SU-DHL-6 (cell line): ENCODE measurements around the gene UBASH3A.

Experiments used
- H2AFZ ChIP-seq: fragments of 200-600 bp; sonication (generic); 2 replicates; pipeline ENCODE4 v1.6.1; 2014; ENCODE audit warnings: low read depth, mild to moderate bottlenecking, moderate library complexity, mixed read lengths, antibody characterized with exemption, low read length; ENCODE audit not compliant: severe bottlenecking
- H3F3A ChIP-seq: fragments of 200-600 bp; shearing (Covaris generic); 2 replicates; pipeline ENCODE4 v1.6.0; 2016; ENCODE audit warnings: antibody characterized with exemption, mild to moderate bottlenecking; ENCODE audit not compliant: insufficient read depth
- H3K27ac ChIP-seq: fragments of 200-600 bp; sonication (generic); 2 replicates; pipeline ENCODE4 v1.5.1; 2016; ENCODE audit warnings: low read depth, mild to moderate bottlenecking, low read length, moderate library complexity, mixed read lengths
- H3K27me3 ChIP-seq: fragments of 200-600 bp; sonication (generic), shearing (Covaris generic); 2 replicates; pipeline ENCODE4 v1.6.0; 2014; ENCODE audit warnings: mild to moderate bottlenecking, low read length
- H3K36me3 ChIP-seq: fragments of 200-600 bp; sonication (generic); 2 replicates; pipeline ENCODE4 v1.6.1; 2014; ENCODE audit warnings: mild to moderate bottlenecking, low read length, mixed read lengths
- H3K4me2 ChIP-seq: fragments of 300-600, 200-600 bp; shearing (Covaris generic), sonication (generic); 2 replicates; pipeline ENCODE4 v1.6.0; 2014; ENCODE audit warnings: low read length, low read depth, mild to moderate bottlenecking; ENCODE audit not compliant: poor library complexity, severe bottlenecking
- H3K4me3 ChIP-seq: fragments of 200-600 bp; sonication (generic); 2 replicates; pipeline ENCODE4 v1.5.1; 2014; ENCODE audit warnings: antibody characterized with exemption, low read length, mild to moderate bottlenecking, mixed read lengths; ENCODE audit not compliant: insufficient read depth, poor library complexity, severe bottlenecking
- H3K79me2 ChIP-seq: fragments of 200-600 bp; sonication (generic); 2 replicates; pipeline ENCODE4 v1.6.1; 2014; ENCODE audit warnings: mild to moderate bottlenecking, low read length, moderate library complexity; ENCODE audit not compliant: insufficient read depth
- H3K9ac ChIP-seq: fragments of 200-600 bp; sonication (generic); 2 replicates; pipeline ENCODE4 v1.7.0; 2014; ENCODE audit warnings: mild to moderate bottlenecking, low read length
- H3K9me2 ChIP-seq: fragments of 200-600 bp; sonication (generic); replicated peaks from 2 replicates; pipeline ENCODE4 v1.6.1; 2014; ENCODE audit warnings: low read length; ENCODE audit not compliant: insufficient read depth
- H3K9me3 ChIP-seq: fragments of 200-600 bp; sonication (generic); 2 replicates; pipeline ENCODE4 v1.6.1; 2014; ENCODE audit warnings: low read length, mixed read lengths; ENCODE audit not compliant: insufficient read depth
- H4K20me1 ChIP-seq: fragments of 200-600 bp; sonication (generic); 2 replicates; pipeline ENCODE4 v1.6.1; 2014; ENCODE audit warnings: low read depth, mild to moderate bottlenecking, antibody characterized with exemption, low read length, moderate library complexity, mixed read lengths
- EZH2phosphoT487 ChIP-seq: fragments of 200-600 bp; sonication (generic), shearing (Covaris generic); conservative IDR thresholded peaks from 2 replicates; pipeline ENCODE4 v1.6.1; 2018; ENCODE audit warnings: mild to moderate bottlenecking, antibody characterized with exemption, low read length, moderate library complexity, mixed read lengths
- TF ChIP-seq, protein P1 (sequence below): fragments of 200-600 bp; sonication (generic); IDR thresholded peaks from one replicate; pipeline ENCODE4 v1.5.1; 2017; ENCODE audit warnings: antibody characterized with exemption, mild to moderate bottlenecking, low read length, moderate library complexity; ENCODE audit not compliant: insufficient read depth, poor library complexity, severe bottlenecking

The UBASH3A gene

DNA sequence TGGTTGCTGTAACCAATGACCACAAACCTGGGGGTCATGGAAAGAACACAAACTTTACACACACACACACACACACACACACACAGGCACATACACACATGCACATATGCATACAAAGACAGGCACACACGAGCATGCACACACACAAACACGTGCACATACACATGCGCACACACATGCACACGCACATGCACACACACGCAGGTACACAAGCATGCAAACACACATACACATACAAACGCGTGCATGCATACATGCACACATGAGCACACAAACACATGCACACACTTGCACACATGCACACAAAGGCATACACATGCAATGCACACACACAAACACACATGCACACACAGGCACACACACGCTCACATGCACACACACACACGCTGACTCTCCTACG is 44.0 kb downstream of the UBASH3A start:
- Histone ChIP-seq H3K9me2 (no peaks in the 10 kb centered on the region), H3K27me3 (no peaks in the 10 kb centered on the region), H3F3A (no peaks in the 10 kb centered on the region), H4K20me1 (no peaks in the 10 kb centered on the region), H3K79me2 (no peaks in the 10 kb centered on the region), H3K4me3 (no peak overlapping the region), H3K4me2 (no peak overlapping the region), H2AFZ (no peak overlapping the region), H3K27ac (no peak overlapping the region), H3K36me3 (no peaks in the 10 kb centered on the region), H3K9me3 (no peaks in the 10 kb centered on the region), H3K9ac (no peak overlapping the region)
- TF ChIP-seq, protein P1, sequence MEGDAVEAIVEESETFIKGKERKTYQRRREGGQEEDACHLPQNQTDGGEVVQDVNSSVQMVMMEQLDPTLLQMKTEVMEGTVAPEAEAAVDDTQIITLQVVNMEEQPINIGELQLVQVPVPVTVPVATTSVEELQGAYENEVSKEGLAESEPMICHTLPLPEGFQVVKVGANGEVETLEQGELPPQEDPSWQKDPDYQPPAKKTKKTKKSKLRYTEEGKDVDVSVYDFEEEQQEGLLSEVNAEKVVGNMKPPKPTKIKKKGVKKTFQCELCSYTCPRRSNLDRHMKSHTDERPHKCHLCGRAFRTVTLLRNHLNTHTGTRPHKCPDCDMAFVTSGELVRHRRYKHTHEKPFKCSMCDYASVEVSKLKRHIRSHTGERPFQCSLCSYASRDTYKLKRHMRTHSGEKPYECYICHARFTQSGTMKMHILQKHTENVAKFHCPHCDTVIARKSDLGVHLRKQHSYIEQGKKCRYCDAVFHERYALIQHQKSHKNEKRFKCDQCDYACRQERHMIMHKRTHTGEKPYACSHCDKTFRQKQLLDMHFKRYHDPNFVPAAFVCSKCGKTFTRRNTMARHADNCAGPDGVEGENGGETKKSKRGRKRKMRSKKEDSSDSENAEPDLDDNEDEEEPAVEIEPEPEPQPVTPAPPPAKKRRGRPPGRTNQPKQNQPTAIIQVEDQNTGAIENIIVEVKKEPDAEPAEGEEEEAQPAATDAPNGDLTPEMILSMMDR = no peak
- TF ChIP-seq EZH2phosphoT487 = no peak

DNA sequence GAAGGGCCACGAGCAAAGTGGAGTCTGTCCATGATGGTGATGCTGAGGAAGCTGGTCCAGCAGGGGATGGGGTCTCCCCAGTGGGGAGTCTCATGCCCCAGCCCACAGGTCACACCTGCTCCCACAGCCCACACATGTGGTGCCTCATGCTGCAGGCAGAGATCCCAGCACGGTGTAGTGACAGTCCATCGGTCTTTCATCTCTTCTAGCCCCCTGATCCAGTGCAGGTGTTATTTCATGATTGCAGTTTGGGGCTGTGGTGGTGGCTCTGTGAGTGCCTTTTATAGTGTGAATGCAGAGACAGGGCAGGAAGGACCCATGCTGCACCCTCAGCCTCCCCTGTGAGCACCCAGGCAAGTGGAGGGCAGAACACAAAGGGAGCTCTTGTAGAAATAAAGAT is 45.0 kb downstream of the UBASH3A start:
- Histone ChIP-seq H3K9me3 (no peaks in the 10 kb centered on the region), H3K9ac (no peak overlapping the region), H3K27me3 (no peaks in the 10 kb centered on the region), H3K4me2 (no peak overlapping the region), H3K9me2 (no peaks in the 10 kb centered on the region), H4K20me1 (no peaks in the 10 kb centered on the region), H3K36me3 (no peaks in the 10 kb centered on the region), H3F3A (no peaks in the 10 kb centered on the region), H2AFZ (no peak overlapping the region), H3K79me2 (no peaks in the 10 kb centered on the region), H3K4me3 (no peak overlapping the region), H3K27ac (no peak overlapping the region)
- no peak for TF ChIP-seq EZH2phosphoT487
- TF ChIP-seq, protein P1 = no peak

DNA sequence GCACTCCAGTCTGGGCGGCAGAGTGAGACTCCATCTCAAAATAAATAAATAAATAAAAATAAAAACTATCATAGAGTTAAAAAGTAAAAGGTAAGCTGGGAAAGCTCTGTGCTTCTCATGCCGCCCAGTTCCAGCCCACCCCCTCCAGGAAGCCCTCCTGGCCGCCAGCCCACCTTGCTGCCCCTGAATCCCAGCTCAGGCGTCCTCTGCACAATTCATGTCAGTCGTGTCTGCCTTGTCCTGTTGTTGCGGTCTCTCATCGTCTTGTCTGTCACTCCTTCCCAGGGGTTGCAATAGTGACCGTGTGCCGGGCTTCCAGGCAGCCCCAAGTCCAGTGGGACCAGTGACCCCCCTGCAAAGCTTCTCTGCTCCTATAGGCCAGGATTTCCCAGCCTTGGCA is 48.2 kb downstream of the UBASH3A start:
- H3K4me2 ChIP-seq = no peak overlapping the region
- H3K9me2 ChIP-seq = no peaks in the 10 kb centered on the region
- no peak overlapping the region for H3K27ac ChIP-seq
- H3K9me3 ChIP-seq = no peaks in the 10 kb centered on the region
- no peak overlapping the region for H3K4me3 ChIP-seq
- no peaks in the 10 kb centered on the region for H3K27me3 ChIP-seq
- H3K9ac ChIP-seq = no peak overlapping the region
- TF ChIP-seq, protein P1 = no peak
- no peak for TF ChIP-seq EZH2phosphoT487
- H3K79me2 ChIP-seq = no peaks in the 10 kb centered on the region
- no peaks in the 10 kb centered on the region for H3K36me3 ChIP-seq
- no peak overlapping the region for H2AFZ ChIP-seq
- H3F3A ChIP-seq = no peaks in the 10 kb centered on the region
- H4K20me1 ChIP-seq = no peaks in the 10 kb centered on the region
